ENCODE data around the gene CXCR6. TPM values are rescaled to one million over a fixed set of nuclear protein-coding genes. Genes with fewer than 3 reads are reported as not detected.

The CXCR6 gene
- total and polyA plus RNA-seq, 7 donors: 0.36 to 3.3 (median 0.72) TPM; not detected in 3

DNA sequence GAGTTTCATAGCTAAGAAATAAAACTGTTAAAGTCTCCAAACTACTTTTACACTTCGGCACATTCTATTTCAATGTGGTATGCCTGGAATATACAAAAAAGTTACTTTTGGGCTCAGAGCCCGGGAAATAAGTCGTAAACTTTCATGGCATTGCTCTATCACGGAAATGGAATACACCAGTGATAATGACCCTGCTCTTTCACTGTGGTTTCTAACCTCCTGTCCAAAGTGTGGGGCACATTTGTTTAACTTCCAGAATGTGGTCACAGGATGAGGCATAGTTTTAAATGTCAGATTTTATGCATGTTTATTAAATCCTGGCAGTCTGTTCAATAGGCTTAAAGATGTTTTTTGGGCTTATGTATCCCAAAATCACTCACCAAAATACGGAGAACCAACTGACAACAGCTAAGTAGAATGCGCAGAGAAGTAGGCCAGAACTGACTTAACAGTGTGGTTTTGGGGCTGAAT is 5.1 kb downstream of the CXCR6 start:
- Histone ChIP-seq H3K27ac (peak overlapping the region; percentile 19 to 62 (median 48)), H3K4me1 (peaks cover 0 to 44% (median 21%) of the 10 kb centered on the region in 4 donors), H3K9me3 (no peaks in the 10 kb centered on the region), H3K27me3 (no peaks in the 10 kb centered on the region), H3K4me3 (no peak overlapping the region), H3K36me3 (peaks cover 30 to 71% (median 46%) of the 10 kb centered on the region in 4 donors)
- 64 to 74% methylated on average over 6 of the region's 6 CpGs for WGBS, 2 donors
- intact Hi-C loops (cut with DNase I): no loop called here
- DNase-seq: no peak
- TF ChIP-seq EP300 (IDR thresholded peaks at IDR 0.05) (no peak), POLR2AphosphoS5 (IDR thresholded peaks at IDR 0.05) (no peak)

DNA sequence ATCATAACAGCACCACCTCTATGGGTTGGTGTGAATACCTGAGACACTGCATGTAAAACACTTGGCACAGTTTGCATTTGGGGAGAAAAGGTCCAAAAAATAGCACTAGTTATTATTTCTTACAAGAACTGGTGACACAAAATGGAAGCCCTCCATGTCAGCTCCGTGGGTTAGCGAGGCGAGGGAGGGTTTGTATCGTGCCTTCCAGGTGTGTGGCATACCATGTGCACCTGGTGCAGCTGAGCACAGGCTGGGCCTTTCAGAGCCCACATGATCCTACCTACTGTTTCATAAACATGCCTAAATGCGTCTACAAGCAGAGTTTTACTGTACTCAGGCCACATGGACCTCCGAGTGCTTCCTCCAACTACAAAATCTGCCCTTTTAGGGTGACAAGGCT is 5.6 kb downstream of the CXCR6 start:
- Histone ChIP-seq H3K27ac (peak overlapping the region; percentile 19 to 62 (median 48)), H3K36me3 (peaks cover 35 to 76% (median 51%) of the 10 kb centered on the region in 4 donors), H3K9me3 (no peaks in the 10 kb centered on the region), H3K27me3 (no peaks in the 10 kb centered on the region), H3K4me1 (peaks cover 0 to 41% (median 21%) of the 10 kb centered on the region in 4 donors), H3K4me3 (no peak overlapping the region)
- DNase-seq: no peak
- intact Hi-C loops (cut with DNase I): no loop called here
- WGBS, 2 donors: 91 to 95% methylated on average over 6 of the region's 6 CpGs
- TF ChIP-seq, protein P1, sequence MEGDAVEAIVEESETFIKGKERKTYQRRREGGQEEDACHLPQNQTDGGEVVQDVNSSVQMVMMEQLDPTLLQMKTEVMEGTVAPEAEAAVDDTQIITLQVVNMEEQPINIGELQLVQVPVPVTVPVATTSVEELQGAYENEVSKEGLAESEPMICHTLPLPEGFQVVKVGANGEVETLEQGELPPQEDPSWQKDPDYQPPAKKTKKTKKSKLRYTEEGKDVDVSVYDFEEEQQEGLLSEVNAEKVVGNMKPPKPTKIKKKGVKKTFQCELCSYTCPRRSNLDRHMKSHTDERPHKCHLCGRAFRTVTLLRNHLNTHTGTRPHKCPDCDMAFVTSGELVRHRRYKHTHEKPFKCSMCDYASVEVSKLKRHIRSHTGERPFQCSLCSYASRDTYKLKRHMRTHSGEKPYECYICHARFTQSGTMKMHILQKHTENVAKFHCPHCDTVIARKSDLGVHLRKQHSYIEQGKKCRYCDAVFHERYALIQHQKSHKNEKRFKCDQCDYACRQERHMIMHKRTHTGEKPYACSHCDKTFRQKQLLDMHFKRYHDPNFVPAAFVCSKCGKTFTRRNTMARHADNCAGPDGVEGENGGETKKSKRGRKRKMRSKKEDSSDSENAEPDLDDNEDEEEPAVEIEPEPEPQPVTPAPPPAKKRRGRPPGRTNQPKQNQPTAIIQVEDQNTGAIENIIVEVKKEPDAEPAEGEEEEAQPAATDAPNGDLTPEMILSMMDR (IDR thresholded peaks at IDR 0.05): no peak
- TF ChIP-seq EP300 (IDR thresholded peaks at IDR 0.05) (no peak), POLR2AphosphoS5 (IDR thresholded peaks at IDR 0.05) (no peak), POLR2A (IDR thresholded peaks at IDR 0.05) (no peak)

DNA sequence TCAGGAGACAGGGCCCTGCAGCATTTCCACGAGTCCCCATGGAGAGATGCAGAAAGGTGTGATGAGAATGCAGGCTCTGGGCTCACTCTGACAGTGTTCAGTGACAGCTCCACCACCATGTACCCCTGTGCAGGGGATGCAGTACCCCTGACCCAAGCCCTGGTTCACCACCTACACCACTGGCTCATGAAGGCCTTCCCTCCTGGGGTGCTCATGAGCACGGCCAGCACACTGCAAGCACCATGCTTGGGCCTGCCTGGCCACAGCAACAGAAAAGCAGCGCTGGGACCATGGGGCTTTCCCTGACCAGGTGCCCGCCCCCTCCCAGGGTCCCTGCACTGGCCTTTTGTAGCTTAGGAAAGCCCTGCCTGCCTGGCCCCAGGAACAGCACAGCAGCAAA is 6.2 kb downstream of the CXCR6 start:
- WGBS, 2 donors: 90 to 96% methylated on average over 4 of the region's 4 CpGs
- Histone ChIP-seq H3K4me3 (no peak overlapping the region), H3K9me3 (no peaks in the 10 kb centered on the region), H3K27me3 (no peaks in the 10 kb centered on the region), H3K4me1 (peaks cover 0 to 41% (median 21%) of the 10 kb centered on the region in 4 donors), H3K36me3 (peaks cover 38 to 82% (median 57%) of the 10 kb centered on the region in 4 donors), H3K27ac (peak overlapping the region in 3 of 4 donors; percentile 37 to 62 (median 59))
- intact Hi-C loops (cut with DNase I): no loop called here
- TF ChIP-seq, protein P1 (IDR thresholded peaks at IDR 0.05): no peak
- TF ChIP-seq EP300 (IDR thresholded peaks at IDR 0.05) (no peak), POLR2AphosphoS5 (IDR thresholded peaks at IDR 0.05) (no peak), POLR2A (IDR thresholded peaks at IDR 0.05) (no peak)
- no peak for DNase-seq

DNA sequence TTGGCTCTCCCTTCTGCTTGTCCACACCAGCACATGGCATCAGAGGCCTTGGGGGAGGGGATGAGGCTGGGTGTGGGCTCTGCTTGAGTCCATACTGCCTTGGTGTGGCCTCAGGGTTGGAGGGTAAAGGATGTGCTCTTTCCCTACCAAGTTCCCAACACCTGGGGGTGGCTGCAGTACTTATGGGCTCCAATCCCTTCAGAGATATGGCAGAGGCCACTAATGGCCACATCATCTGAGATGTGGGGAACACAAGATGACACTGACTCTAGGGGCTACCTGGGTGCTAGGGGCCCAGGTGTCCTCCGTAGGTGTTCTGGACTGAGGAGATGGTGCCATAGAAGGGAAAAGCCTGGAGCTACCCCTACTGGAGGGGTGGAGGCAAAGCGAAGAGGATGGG is 6.9 kb downstream of the CXCR6 start:
- no peak overlapping the region for H3K4me3 ChIP-seq
- no peak for DNase-seq
- WGBS, 2 donors: 94 to 97% methylated on average over 2 of the region's 2 CpGs
- no peaks in the 10 kb centered on the region for H3K27me3 ChIP-seq
- no peaks in the 10 kb centered on the region for H3K9me3 ChIP-seq
- peaks cover 0 to 38% (median 21%) of the 10 kb centered on the region in 4 donors for H3K4me1 ChIP-seq
- intact Hi-C loops (cut with DNase I): no loop called here
- peaks cover 45 to 89% (median 64%) of the 10 kb centered on the region in 4 donors for H3K36me3 ChIP-seq
- TF ChIP-seq, protein P1 (IDR thresholded peaks at IDR 0.05): no peak
- TF ChIP-seq POLR2A (IDR thresholded peaks at IDR 0.05): no peak
- TF ChIP-seq EP300 (IDR thresholded peaks at IDR 0.05): no peak
- TF ChIP-seq POLR2AphosphoS5 (IDR thresholded peaks at IDR 0.05): no peak
- peak overlapping the region in 1 of 4 donors; percentile 3 for H3K27ac ChIP-seq

DNA sequence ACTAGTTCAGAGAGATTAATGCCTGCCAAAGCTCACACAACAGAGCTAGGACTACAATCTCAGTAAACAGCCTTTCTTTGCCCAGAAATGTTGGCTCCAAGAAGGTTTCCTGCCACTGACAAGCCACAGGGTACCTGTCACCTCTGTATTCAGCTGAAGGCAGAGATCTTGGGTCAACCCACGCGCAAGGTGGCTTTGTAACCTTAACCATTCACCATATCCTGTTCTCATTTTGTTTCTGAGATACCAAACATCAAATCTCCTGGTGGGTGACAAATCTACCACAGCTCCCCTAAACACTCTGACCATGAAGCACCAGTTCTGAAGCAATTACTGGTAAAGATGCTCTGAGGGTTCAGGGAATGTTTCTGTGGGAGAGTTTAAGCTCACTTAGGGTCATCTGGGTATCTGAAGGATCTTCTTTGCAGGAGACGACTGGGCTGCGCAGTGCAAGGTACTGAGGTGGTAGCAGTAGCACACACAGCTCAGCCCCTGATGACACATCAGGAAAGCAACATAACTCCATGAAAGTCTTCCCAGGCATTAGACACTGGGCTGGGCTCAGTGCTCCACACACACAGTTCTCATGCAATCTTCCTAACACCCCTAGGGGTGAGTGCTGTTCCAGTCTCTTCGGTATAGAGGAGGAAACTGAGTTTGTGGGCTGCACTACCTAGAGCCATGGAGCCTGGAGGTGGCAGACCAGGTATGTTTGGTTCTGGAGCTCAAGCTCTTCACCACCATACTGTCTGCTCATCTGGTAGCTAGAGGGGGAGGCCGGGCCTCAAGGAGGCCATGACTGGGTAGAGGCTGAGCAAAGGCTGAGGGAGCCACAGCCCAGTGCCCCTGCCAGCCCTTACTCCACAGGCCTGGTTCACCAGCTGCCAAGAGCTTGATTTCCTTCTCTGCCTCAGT is 7.7 kb downstream of the CXCR6 start:
- Histone ChIP-seq H3K27ac (no peak overlapping the region), H3K9me3 (no peaks in the 10 kb centered on the region), H3K36me3 (peaks cover 49 to 91% (median 66%) of the 10 kb centered on the region in 4 donors), H3K4me3 (no peak overlapping the region), H3K27me3 (no peaks in the 10 kb centered on the region), H3K4me1 (peaks cover 0 to 36% (median 21%) of the 10 kb centered on the region in 4 donors)
- TF ChIP-seq EP300 (IDR thresholded peaks at IDR 0.05) (no peak), POLR2A (IDR thresholded peaks at IDR 0.05) (no peak), POLR2AphosphoS5 (IDR thresholded peaks at IDR 0.05) (no peak)
- TF ChIP-seq, protein P1 (IDR thresholded peaks at IDR 0.05): no peak
- intact Hi-C loops (cut with DNase I): no loop called here
- no peak for DNase-seq
- 88 to 96% methylated on average over 6 of the region's 6 CpGs for WGBS, 2 donors
